Chondrocyte (in vitro differentiated cells): ENCODE measurements around the gene OGFRL1. TPM values are rescaled to one million over a fixed set of nuclear protein-coding genes. Genes with fewer than 3 reads are reported as not detected.

Experiments used
- DNase-seq: peaks from one replicate; pipeline ENCODE4 v3.0.0; 2021; ENCODE audit warnings: mixed read lengths, low spot score
- H3K27ac Mint-ChIP-seq: one replicate; pipeline ENCODE4 v1.8.0; 2021; ENCODE audit warnings: mild to moderate bottlenecking, moderate library complexity, mixed read lengths; ENCODE audit not compliant: unreplicated experiment
- H3K27me3 Mint-ChIP-seq: 2 replicates; pipeline ENCODE4 v1.8.0; 2021; ENCODE audit warnings: low read depth, mixed read lengths
- H3K36me3 Mint-ChIP-seq: 2 replicates; pipeline ENCODE4 v1.8.0; 2021; ENCODE audit warnings: low read depth, mixed read lengths
- H3K4me1 Mint-ChIP-seq: 2 replicates; pipeline ENCODE4 v1.8.0; 2021; ENCODE audit warnings: low read depth, mild to moderate bottlenecking, mixed read lengths
- H3K4me3 Mint-ChIP-seq: one replicate; pipeline ENCODE4 v1.8.0; 2021; ENCODE audit warnings: mild to moderate bottlenecking, moderate library complexity, mixed read lengths; ENCODE audit not compliant: unreplicated experiment
- H3K9me3 Mint-ChIP-seq: 2 replicates; pipeline ENCODE4 v1.8.0; 2021; ENCODE audit warnings: low read depth, mixed read lengths
- total RNA-seq: library from RNA; stranded (reverse); gene quantifications from 3 replicates; pipeline ENCODE4 v1.2.1, GENCODE V29; 2021
- TF ChIP-seq, protein P1 (sequence below): fragments of 200-600 bp; sonication (generic); IDR thresholded peaks from 2 replicates; pipeline ENCODE4 v1.5.0; 2021; ENCODE audit warnings: antibody characterized with exemption, mild to moderate bottlenecking, moderate library complexity

Gene OGFRL1
- total RNA-seq, 1 donor from 2014 or later: 6.5 TPM

DNA sequence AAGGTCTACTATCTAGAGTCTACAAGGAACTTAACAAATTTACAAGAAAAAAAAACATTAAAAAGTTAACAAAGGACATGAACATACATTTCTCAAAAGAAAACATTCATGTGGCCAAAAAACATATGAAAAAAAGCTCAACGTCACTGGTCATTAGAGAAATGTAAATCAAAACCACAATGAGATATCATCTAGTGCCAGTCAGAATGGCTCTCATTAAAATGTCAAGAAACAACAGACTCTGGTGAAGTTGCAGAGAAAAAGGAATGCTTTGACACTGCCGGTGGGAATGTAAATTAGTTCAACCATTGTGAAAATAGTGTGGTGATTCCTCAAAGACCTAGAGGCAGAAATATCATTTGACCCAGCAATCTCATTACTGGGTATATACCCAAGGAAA lies 48.3 kb downstream of the OGFRL1 start:
- Mint-ChIP-seq H3K36me3 (no peaks in the 10 kb centered on the region), H3K27ac (no peak overlapping the region), H3K27me3 (no peaks in the 10 kb centered on the region), H3K4me1 (peaks cover 11% of the 10 kb centered on the region), H3K9me3 (peaks cover 7% of the 10 kb centered on the region), H3K4me3 (no peak overlapping the region)
- no peak for DNase-seq
- TF ChIP-seq, protein P1, sequence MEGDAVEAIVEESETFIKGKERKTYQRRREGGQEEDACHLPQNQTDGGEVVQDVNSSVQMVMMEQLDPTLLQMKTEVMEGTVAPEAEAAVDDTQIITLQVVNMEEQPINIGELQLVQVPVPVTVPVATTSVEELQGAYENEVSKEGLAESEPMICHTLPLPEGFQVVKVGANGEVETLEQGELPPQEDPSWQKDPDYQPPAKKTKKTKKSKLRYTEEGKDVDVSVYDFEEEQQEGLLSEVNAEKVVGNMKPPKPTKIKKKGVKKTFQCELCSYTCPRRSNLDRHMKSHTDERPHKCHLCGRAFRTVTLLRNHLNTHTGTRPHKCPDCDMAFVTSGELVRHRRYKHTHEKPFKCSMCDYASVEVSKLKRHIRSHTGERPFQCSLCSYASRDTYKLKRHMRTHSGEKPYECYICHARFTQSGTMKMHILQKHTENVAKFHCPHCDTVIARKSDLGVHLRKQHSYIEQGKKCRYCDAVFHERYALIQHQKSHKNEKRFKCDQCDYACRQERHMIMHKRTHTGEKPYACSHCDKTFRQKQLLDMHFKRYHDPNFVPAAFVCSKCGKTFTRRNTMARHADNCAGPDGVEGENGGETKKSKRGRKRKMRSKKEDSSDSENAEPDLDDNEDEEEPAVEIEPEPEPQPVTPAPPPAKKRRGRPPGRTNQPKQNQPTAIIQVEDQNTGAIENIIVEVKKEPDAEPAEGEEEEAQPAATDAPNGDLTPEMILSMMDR: no peak

DNA sequence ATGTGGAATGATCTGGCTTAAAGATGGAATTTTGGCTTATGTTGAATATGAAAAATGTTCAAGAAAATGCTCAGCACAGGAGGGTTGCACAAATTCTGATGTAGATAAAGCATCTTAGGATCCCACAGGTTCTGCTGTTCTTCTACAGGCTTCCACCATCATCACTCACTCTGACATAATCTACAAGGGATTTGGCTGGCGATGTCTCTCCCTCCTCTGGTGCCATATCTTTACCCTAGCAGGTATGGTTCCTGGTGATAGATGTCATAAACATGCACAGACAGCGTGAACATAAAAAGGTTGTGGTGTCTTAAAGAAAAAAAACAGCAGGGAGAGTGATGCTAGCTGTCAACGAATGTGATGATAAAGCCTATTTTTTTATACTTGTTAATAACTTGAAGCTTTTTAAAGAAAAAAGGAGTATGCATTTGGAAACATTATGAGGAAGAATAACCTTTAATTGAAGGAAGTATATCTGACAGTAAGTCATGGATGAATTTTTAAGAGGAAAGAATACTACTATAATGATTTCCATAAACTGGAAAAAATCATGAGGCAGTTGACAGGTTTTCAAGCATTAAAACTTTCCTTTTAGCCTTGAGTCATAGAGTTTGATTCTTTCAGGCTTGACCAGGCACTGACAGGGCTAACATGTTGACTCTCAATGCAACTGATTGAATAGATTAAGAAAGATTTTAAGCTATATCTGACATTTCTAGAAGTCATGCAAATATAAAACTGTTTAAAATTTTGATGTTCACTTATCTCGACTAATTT lies 50.1 kb downstream of the OGFRL1 start:
- TF ChIP-seq, protein P1: no peak
- H3K4me1 Mint-ChIP-seq: peaks cover 7% of the 10 kb centered on the region
- no peak overlapping the region for H3K4me3 Mint-ChIP-seq
- no peaks in the 10 kb centered on the region for H3K36me3 Mint-ChIP-seq
- H3K9me3 Mint-ChIP-seq: peaks cover 7% of the 10 kb centered on the region
- no peak for DNase-seq
- no peaks in the 10 kb centered on the region for H3K27me3 Mint-ChIP-seq
- H3K27ac Mint-ChIP-seq: no peak overlapping the region

DNA sequence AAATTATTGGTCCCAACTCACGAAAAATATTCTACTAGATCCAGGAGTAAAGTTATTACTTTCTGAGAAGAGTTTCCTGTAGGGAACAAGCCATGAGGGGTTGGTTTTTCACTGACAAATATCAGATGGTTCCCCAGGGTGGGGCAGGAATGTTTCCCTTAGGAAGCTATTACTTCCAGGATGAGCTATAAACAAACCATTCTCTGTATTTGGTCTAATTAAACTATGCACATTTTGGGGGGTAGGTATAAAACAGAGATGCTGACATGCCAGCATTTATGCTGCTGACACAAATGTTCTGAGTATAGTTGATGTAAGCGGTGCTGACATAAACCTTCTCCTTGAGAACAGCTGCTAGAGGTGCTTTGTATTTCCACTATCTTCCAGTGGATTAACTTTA lies 54.2 kb downstream of the OGFRL1 start:
- no peaks in the 10 kb centered on the region for H3K36me3 Mint-ChIP-seq
- H3K27ac Mint-ChIP-seq: no peak overlapping the region
- no peak overlapping the region for H3K4me3 Mint-ChIP-seq

DNA sequence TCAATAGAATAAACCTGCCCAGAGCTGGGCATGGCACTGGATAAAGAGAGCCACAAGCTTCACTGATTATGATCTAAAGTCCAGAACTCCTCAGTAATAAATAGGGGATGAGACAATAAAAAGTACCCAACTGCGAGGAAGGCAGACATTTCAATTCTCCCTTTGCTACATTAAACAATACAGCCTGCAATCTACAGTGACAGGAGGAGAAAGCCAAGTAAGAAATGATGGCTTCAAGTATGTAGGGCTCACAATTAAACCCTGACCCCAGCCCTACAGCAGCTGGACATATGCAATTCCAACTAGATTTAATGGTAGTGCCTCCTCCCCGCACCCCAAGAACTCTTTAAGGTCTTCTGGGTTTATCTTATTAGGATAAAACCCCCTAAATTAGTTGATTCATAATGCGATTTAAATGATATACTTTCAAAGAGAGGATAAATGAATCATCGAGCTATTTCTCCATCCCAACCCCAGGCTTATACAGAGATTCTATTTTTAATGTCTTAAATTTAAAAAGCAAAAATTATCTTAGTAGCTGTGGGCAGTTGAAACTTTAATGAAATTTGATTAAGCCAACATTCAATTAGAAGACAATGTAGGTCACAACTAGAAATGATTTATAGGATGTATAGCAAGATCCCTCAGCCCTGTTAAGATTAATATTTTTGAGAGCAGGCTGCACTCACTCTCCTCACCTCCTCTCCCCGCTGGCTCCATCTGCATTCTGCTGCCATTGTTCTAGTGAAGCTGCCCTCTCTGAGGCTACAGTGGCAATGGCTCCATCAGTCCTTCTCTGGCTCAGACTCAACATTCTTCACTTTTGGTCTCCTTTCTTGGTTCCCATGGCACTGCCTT lies 57.1 kb downstream of the OGFRL1 start:
- TF ChIP-seq, protein P1: no peak
- H3K4me1 Mint-ChIP-seq: no peaks in the 10 kb centered on the region
- no peak overlapping the region for H3K4me3 Mint-ChIP-seq
- H3K9me3 Mint-ChIP-seq: no peaks in the 10 kb centered on the region
- no peaks in the 10 kb centered on the region for H3K36me3 Mint-ChIP-seq
- H3K27me3 Mint-ChIP-seq: no peaks in the 10 kb centered on the region
- no peak for DNase-seq
- no peak overlapping the region for H3K27ac Mint-ChIP-seq

More for the DNA sequence above, 54.2 kb downstream of the OGFRL1 start:
- TF ChIP-seq, protein P1: no peak
- no peaks in the 10 kb centered on the region for H3K9me3 Mint-ChIP-seq
- no peak for DNase-seq
- no peaks in the 10 kb centered on the region for H3K27me3 Mint-ChIP-seq
- no peaks in the 10 kb centered on the region for H3K4me1 Mint-ChIP-seq

DNA sequence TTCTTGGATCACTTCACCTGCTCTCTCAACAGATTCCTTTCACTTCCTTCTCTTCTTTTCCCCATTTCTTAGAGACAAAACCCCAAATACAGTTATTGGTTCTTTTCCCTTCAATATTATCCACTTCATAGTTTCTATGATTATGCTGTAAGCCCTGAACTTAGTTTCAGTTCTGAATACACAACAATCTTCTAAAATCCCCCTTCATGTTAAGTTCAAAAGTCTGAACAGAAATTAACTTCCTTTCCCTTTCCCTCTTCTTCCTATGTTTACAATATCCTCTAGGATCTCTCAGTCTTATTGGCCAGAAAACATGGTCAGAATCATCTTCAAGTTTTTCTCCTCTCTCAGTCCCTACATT lies 57.7 kb downstream of the OGFRL1 start:
- TF ChIP-seq, protein P1: no peak
- Mint-ChIP-seq H3K27me3 (no peaks in the 10 kb centered on the region), H3K9me3 (no peaks in the 10 kb centered on the region), H3K4me1 (no peaks in the 10 kb centered on the region), H3K36me3 (no peaks in the 10 kb centered on the region), H3K4me3 (no peak overlapping the region), H3K27ac (no peak overlapping the region)
- DNase-seq: no peak
